Lower leg skin (tissue), 3 donors: ENCODE measurements around the gene CACNG8.

Experiments used
- POLR2A ChIP-seq, 2 donors: fragments of 450-650 bp; IDR thresholded peaks; one replicate each; pipeline ENCODE4 v1.6.1; 2016 to 2017; ENCODE audit warnings: antibody characterized with exemption in 2 of 2, mild to moderate bottlenecking in 1 of 2, moderate library complexity in 1 of 2
- TF ChIP-seq, protein P1 (sequence below), 3 donors: fragments of 450-650 bp; IDR thresholded peaks; one replicate each; pipeline ENCODE4 v1.5.1; 2016; ENCODE audit warnings: antibody characterized with exemption in 3 of 3, mild to moderate bottlenecking in 3 of 3, moderate library complexity in 2 of 3

DNA sequence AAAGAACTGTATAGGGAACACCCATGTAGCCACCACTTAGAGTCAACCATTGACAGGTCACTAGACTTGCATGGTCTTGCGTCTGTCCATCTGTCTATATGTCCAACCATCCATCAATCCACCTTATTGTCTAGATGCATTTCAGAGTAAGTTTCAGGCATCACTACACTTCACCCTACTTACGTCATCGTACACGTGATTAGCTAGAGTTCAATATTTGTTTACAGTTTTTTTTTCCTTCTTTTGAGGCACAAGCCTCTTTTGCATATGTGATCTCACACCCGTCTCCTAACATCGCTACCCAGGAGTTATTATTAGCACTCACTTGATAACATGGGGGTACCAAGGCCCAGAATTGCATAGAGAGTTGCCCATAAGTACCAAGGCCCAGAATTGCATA lies 46.7 kb upstream of the CACNG8 start:
- no peak for TF ChIP-seq POLR2A (IDR thresholded peaks at IDR 0.05)
- TF ChIP-seq, protein P1, sequence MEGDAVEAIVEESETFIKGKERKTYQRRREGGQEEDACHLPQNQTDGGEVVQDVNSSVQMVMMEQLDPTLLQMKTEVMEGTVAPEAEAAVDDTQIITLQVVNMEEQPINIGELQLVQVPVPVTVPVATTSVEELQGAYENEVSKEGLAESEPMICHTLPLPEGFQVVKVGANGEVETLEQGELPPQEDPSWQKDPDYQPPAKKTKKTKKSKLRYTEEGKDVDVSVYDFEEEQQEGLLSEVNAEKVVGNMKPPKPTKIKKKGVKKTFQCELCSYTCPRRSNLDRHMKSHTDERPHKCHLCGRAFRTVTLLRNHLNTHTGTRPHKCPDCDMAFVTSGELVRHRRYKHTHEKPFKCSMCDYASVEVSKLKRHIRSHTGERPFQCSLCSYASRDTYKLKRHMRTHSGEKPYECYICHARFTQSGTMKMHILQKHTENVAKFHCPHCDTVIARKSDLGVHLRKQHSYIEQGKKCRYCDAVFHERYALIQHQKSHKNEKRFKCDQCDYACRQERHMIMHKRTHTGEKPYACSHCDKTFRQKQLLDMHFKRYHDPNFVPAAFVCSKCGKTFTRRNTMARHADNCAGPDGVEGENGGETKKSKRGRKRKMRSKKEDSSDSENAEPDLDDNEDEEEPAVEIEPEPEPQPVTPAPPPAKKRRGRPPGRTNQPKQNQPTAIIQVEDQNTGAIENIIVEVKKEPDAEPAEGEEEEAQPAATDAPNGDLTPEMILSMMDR (IDR thresholded peaks at IDR 0.05), result no peak
